K562 (cell line): ENCODE data around the gene CMIP. TPM values are rescaled to one million over a fixed set of nuclear protein-coding genes. Genes with fewer than 3 reads are reported as not detected.
A peak's percentile ranks its signal among the peaks of the same experiment; 100 is the strongest.

Source experiments
- ARNT ChIP-seq, 2 experiments: fragments of 450-650 bp; IDR thresholded peaks; 2 replicates each; pipeline ENCODE4 v1.6.1; 2016; ENCODE audit warnings: mild to moderate bottlenecking in 1 of 2
- BRF1 ChIP-seq: IDR thresholded peaks from 3 replicates; pipeline ENCODE4 v1.6.1; 2011; ENCODE audit warnings: borderline replicate concordance, mild to moderate bottlenecking; ENCODE audit not compliant: insufficient read length; ENCODE audit errors: extremely low read depth
- ELF2 ChIP-seq: fragments of 250-450 bp; sonication (Bioruptor Pico); IDR thresholded peaks from 2 replicates; pipeline ENCODE4 v1.5.0; 2021; ENCODE audit warnings: mild to moderate bottlenecking
- HNRNPLL ChIP-seq: fragments of 200-400 bp; formaldehyde crosslinking; IDR thresholded peaks from 2 replicates; pipeline ENCODE4 v1.6.1; 2017; ENCODE audit warnings: low read length, low read depth, mild to moderate bottlenecking; ENCODE audit not compliant: poor library complexity, severe bottlenecking
- IRF1 ChIP-seq: sonication (generic); formaldehyde crosslinking; IDR thresholded peaks from 2 replicates; pipeline ENCODE4 v1.8.0; 2022; ENCODE audit warnings: missing genetic modification reagents, mild to moderate bottlenecking, borderline replicate concordance
- KDM1A ChIP-seq, 2 experiments: fragments of 450-650 bp; IDR thresholded peaks; 2 replicates each; pipeline ENCODE4 v1.6.1; 2016; ENCODE audit warnings: mild to moderate bottlenecking in 2 of 2
- MYC ChIP-seq, 2 experiments: fragments of 250-450 bp in 1 of 2; sonication (Bioruptor Pico) in 1 of 2; IDR thresholded peaks; 2 replicates each; pipeline versions ENCODE4 v1.5.1 to v1.6.1; 2012 to 2021; ENCODE audit warnings: low read depth in 2 of 2, borderline replicate concordance in 1 of 2, improper control_type of control experiment in 1 of 2, low read length in 1 of 2, mild to moderate bottlenecking in 1 of 2, moderate library complexity in 1 of 2
- NR4A1 ChIP-seq, 2 experiments: fragments of 250-450 bp in 1 of 2; fragments of 450-650 bp in 1 of 2; sonication (Bioruptor Pico) in 1 of 2; IDR thresholded peaks; 2 replicates each; pipeline versions ENCODE4 v1.4.0 to v1.6.1; 2016 to 2020; ENCODE audit warnings: mild to moderate bottlenecking in 2 of 2, missing compliant biosample characterization in 1 of 2, missing genetic modification characterization in 1 of 2, moderate library complexity in 1 of 2
- PML ChIP-seq: IDR thresholded peaks from 2 replicates; pipeline ENCODE4 v1.6.1; 2012; ENCODE audit warnings: low read length, inconsistent platforms
- RFX1 ChIP-seq: fragments of 450-650 bp; IDR thresholded peaks from 2 replicates; pipeline ENCODE4 v1.6.1; 2016; ENCODE audit warnings: mild to moderate bottlenecking, moderate library complexity
- SIN3A ChIP-seq, 2 experiments: fragments of 150-350 bp in 1 of 2; IDR thresholded peaks; 2 replicates each; pipeline ENCODE4 v1.6.1; 2011 to 2016; ENCODE audit warnings: borderline replicate concordance in 2 of 2, low read depth in 2 of 2, low read length in 2 of 2, mild to moderate bottlenecking in 2 of 2, moderate library complexity in 2 of 2; ENCODE audit not compliant: control insufficient read depth in 1 of 2
- SIN3B ChIP-seq: fragments of 450-650 bp; IDR thresholded peaks from 2 replicates; pipeline ENCODE4 v1.6.1; 2017; ENCODE audit warnings: low read depth, mild to moderate bottlenecking, moderate library complexity
- SRSF1 ChIP-seq: fragments of 200-400 bp; formaldehyde crosslinking; IDR thresholded peaks from 2 replicates; pipeline ENCODE4 v1.6.1; 2017; ENCODE audit warnings: mild to moderate bottlenecking, low read depth, low read length, moderate library complexity
- STAT5A ChIP-seq: IDR thresholded peaks from 2 replicates; pipeline ENCODE4 v1.6.1; 2012; ENCODE audit warnings: low read length, inconsistent platforms, borderline replicate concordance
- TARDBP ChIP-seq: fragments of 450-650 bp; IDR thresholded peaks from 2 replicates; pipeline ENCODE4 v1.6.1; 2016
- TCF7L2 ChIP-seq: fragments of 150-350 bp; IDR thresholded peaks from 2 replicates; pipeline ENCODE4 v1.6.1; 2016; ENCODE audit warnings: low read depth, mild to moderate bottlenecking, low read length, moderate library complexity
- U2AF1 ChIP-seq: fragments of 200-400 bp; formaldehyde crosslinking; optimal IDR thresholded peaks from 2 replicates; pipeline ENCODE3; 2017; ENCODE audit warnings: mild to moderate bottlenecking, low read depth, low read length, moderate library complexity
- ZNF263 ChIP-seq: sonication (generic); formaldehyde crosslinking; IDR thresholded peaks from 2 replicates; pipeline ENCODE4 v1.8.0; 2022; ENCODE audit warnings: mild to moderate bottlenecking, missing genetic modification reagents, borderline replicate concordance
- polyA plus RNA-seq, 8 experiments: library from polyadenylated mRNA; depleted of rRNA in 4 of 8; stranded (reverse) in 5 of 8; unstranded in 3 of 8; fragments of >200 nt; fragmentation: Nextera tagmentation in 2 of 8; fragmentation: Illumina TruSeq in 1 of 8; extraction: Ambion mirVana in 2 of 8; extraction: Trizol in 1 of 8; gene quantifications; 2 replicates each; pipeline versions ENCODE4 v1.2.1 to v1.2.3, GENCODE V29; 2011 to 2014; ENCODE audit warnings: inconsistent platforms in 1 of 8, missing spikeins in 1 of 8
- total RNA-seq, 7 experiments: library from RNA; depleted of rRNA in 6 of 7; stranded (reverse); fragments of >200 nt in 6 of 7; fragmentation: Illumina TruSeq in 2 of 7; extraction: Trizol in 2 of 7; gene quantifications; 2 replicates each; pipeline versions ENCODE4 v1.2.1 to v1.2.3, GENCODE V29; 2011 to 2021; ENCODE audit warnings: low replicate concordance in 1 of 7
- TF ChIP-seq, protein P1 (sequence below), 2 experiments: fragments of 250-450 bp in 1 of 2; fragments of 450-650 bp in 1 of 2; sonication (Bioruptor Pico) in 1 of 2; IDR thresholded peaks; 2 replicates each; pipeline versions ENCODE4 v1.6.1 to v1.8.0; 2016 to 2021; ENCODE audit warnings: mild to moderate bottlenecking in 2 of 2, moderate library complexity in 2 of 2, missing compliant biosample characterization in 1 of 2, missing genetic modification characterization in 1 of 2
- TF ChIP-seq, protein P2 (sequence below): IDR thresholded peaks from 2 replicates; pipeline ENCODE4 v1.6.1; 2014; ENCODE audit warnings: antibody characterized with exemption
- TF ChIP-seq, protein P3 (sequence below): fragments of 250-450 bp; sonication (Bioruptor Pico); IDR thresholded peaks from 2 replicates; pipeline ENCODE4 v1.8.0; 2021; ENCODE audit warnings: moderate library complexity, mild to moderate bottlenecking, inconsistent platforms

The CMIP gene
- total and polyA plus RNA-seq, 9 of the 15 experiments (the other 6 are each of a cell fraction or from before 2014, with no cell fraction given) = 0.94 to 82.5 (median 10.3) TPM

DNA sequence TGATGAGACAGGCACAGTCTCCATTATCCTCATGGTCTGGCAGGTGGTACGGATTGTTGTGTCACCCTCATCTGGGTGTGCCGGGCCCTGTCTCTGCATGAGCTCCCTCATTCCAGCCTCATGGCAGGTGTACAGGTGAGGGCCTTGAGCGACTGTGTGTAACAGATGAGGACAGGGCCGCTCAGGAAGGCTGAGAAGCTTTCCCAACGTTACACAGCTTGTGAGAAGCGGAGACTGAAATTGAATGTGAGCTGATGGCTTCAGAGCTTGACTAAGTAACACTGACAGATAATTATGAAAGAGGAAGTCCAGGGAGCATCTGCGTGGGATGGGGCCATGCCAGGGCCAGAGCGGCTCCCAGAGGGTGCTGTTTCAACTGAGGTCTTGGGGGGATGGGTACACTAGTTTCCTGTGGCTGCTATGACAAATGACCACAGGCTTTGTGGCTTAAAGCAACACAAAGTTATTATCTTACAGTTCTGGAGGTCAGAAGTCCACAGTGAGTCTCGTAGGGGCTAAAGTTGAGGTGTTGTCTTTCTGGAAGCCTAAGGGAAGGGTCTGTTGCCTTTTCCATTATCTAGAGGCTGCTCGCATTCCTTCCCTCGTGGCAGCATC lies 36.7 kb downstream of the CMIP start (continued):
- TF ChIP-seq, protein P1, sequence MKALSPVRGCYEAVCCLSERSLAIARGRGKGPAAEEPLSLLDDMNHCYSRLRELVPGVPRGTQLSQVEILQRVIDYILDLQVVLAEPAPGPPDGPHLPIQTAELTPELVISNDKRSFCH (CRISPR knock-in tag; IDR thresholded peaks at IDR 0.05) = no peak
- TF ChIP-seq, protein P1 (tag; IDR thresholded peaks at IDR 0.05) = no peak; the same call in 1 of the 2 replicates
- TF ChIP-seq TARDBP = no peak
- TF ChIP-seq TCF7L2 = 0 out of 2 replicates have a peak, but pooled peaks have one; percentile 24
- TF ChIP-seq NR4A1 (CRISPR knock-in tag; IDR thresholded peaks at IDR 0.05) = no peak
- TF ChIP-seq NR4A1 (tag; IDR thresholded peaks at IDR 0.05) = no peak; the same call in 1 of the 2 replicates
- TF ChIP-seq, protein P2, sequence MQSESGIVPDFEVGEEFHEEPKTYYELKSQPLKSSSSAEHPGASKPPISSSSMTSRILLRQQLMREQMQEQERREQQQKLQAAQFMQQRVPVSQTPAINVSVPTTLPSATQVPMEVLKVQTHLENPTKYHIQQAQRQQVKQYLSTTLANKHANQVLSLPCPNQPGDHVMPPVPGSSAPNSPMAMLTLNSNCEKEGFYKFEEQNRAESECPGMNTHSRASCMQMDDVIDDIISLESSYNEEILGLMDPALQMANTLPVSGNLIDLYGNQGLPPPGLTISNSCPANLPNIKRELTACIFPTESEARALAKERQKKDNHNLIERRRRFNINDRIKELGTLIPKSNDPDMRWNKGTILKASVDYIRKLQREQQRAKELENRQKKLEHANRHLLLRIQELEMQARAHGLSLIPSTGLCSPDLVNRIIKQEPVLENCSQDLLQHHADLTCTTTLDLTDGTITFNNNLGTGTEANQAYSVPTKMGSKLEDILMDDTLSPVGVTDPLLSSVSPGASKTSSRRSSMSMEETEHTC = no peak
- TF ChIP-seq MYC (IDR thresholded peaks at IDR 0.05; ENCODE audit: low read depth, low read length) = no peak; the same call in 1 of the 2 replicates
- TF ChIP-seq MYC (CRISPR knock-in tag; IDR thresholded peaks at IDR 0.05; ENCODE audit: borderline replicate concordance, low read depth) = no peak
- TF ChIP-seq, protein P3, sequence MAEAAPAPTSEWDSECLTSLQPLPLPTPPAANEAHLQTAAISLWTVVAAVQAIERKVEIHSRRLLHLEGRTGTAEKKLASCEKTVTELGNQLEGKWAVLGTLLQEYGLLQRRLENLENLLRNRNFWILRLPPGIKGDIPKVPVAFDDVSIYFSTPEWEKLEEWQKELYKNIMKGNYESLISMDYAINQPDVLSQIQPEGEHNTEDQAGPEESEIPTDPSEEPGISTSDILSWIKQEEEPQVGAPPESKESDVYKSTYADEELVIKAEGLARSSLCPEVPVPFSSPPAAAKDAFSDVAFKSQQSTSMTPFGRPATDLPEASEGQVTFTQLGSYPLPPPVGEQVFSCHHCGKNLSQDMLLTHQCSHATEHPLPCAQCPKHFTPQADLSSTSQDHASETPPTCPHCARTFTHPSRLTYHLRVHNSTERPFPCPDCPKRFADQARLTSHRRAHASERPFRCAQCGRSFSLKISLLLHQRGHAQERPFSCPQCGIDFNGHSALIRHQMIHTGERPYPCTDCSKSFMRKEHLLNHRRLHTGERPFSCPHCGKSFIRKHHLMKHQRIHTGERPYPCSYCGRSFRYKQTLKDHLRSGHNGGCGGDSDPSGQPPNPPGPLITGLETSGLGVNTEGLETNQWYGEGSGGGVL (CRISPR knock-in tag) = no peak
- no peak for TF ChIP-seq SIN3B
- TF ChIP-seq STAT5A = no peak; the same call in 1 of the 2 replicates
- no peak for TF ChIP-seq BRF1
- no peak for TF ChIP-seq HNRNPLL
- peak; percentile 58 to 84 for TF ChIP-seq KDM1A (IDR thresholded peaks at IDR 0.05)
- no peak for TF ChIP-seq ELF2 (CRISPR knock-in tag)
- TF ChIP-seq ARNT (IDR thresholded peaks at IDR 0.05) = no peak
- TF ChIP-seq RFX1 = no peak
- TF ChIP-seq ZNF263 (CRISPR knock-in tag) = no peak
- TF ChIP-seq SIN3A (IDR thresholded peaks at IDR 0.05; ENCODE audit: borderline replicate concordance in 2 of 2, control insufficient read depth in 1 of 2, low read depth in 2 of 2, low read length in 2 of 2) = 0 out of 4 replicates have a peak, but pooled peaks of 1 of the 2 experiments have one; percentile 33
- TF ChIP-seq U2AF1 = no peak
- no peak for TF ChIP-seq IRF1
- TF ChIP-seq SRSF1 = no peak
- TF ChIP-seq PML = no peak
